Measurements from ENCODE around the gene GDF15. TPM values are rescaled to one million over a fixed set of nuclear protein-coding genes. Genes with fewer than 3 reads are reported as not detected.
"Not testable (repeated sequence)": the region's sequence is repeated elsewhere in the genome, so short reads cannot be mapped to it uniquely, and the experiment has no call there.

The GDF15 gene
- polyA plus RNA-seq, 10 donors: 0.26 to 1.8 (median 0.84) TPM

GRCh38 chr19:18390065-18390907 is 4.3 kb downstream of the GDF15 start:
- DNase-seq: no peak

- no peak for DNase-seq
Observed at GRCh38 chr19:18391509-18392075, 5.6 kb downstream of the GDF15 start.

GRCh38 chr19:18392417-18392816 is 6.5 kb downstream of the GDF15 start:
- no peak for DNase-seq

GRCh38 chr19:18392926-18393325 is 7.0 kb downstream of the GDF15 start:
- DNase-seq: no peak

- DNase-seq: no peak
Observed at GRCh38 chr19:18393836-18394235, 7.9 kb downstream of the GDF15 start.

GRCh38 chr19:18396471-18397241 is 10.7 kb downstream of the GDF15 start:
- peak in 1 of 3 donors; percentile 27 for DNase-seq

GRCh38 chr19:18397242-18398202 is 11.6 kb downstream of the GDF15 start, which contains the start of gene LRRC25:
TSS of gene LRRC25 (minus strand) at chr19:18397622. CDS start at chr19:18396963, 659 bp downstream.
- peak in 1 of 3 donors; percentile 69 for DNase-seq

- DNase-seq: no peak
Observed at GRCh38 chr19:18399008-18399407, 13.1 kb downstream of the GDF15 start.

GRCh38 chr19:18401580-18402112 is 15.7 kb downstream of the GDF15 start:
- DNase-seq: peak; percentile 56 to 94 (median 84)

- not testable (repeated sequence) for DNase-seq
Observed at GRCh38 chr19:18402455-18403248, 16.7 kb downstream of the GDF15 start.

- not testable (repeated sequence) for DNase-seq
Observed at GRCh38 chr19:18405754-18406153, 19.8 kb downstream of the GDF15 start.

GRCh38 chr19:18406749-18407148 is 20.8 kb downstream of the GDF15 start:
- DNase-seq: no peak

GRCh38 chr19:18408053-18408476 is 22.1 kb downstream of the GDF15 start:
- no peak for DNase-seq

- no peak for DNase-seq
Observed at GRCh38 chr19:18412610-18413239, 26.8 kb downstream of the GDF15 start.

- DNase-seq: peak in 1 of 3 donors; percentile 67
Observed at GRCh38 chr19:18414504-18415177, 28.7 kb downstream of the GDF15 start.

- peak; percentile 75 to 96 (median 85) for DNase-seq
Observed at GRCh38 chr19:18415178-18415867, 29.4 kb downstream of the GDF15 start.

GRCh38 chr19:18416778-18417249 is 30.9 kb downstream of the GDF15 start:
- peak; percentile 90 to 98 (median 95) for DNase-seq

Measured in muscle of back (tissue), 11 donors.